SU-DHL-6 (cell line): ENCODE measurements around the gene NUP210.

Experiments used
- CTCF ChIP-seq: fragments of 200-600 bp; sonication (generic); IDR thresholded peaks from one replicate; pipeline ENCODE4 v1.5.1; 2017; ENCODE audit warnings: antibody characterized with exemption, mild to moderate bottlenecking, low read length, moderate library complexity; ENCODE audit not compliant: insufficient read depth, poor library complexity, severe bottlenecking
- EZH2phosphoT487 ChIP-seq: fragments of 200-600 bp; sonication (generic), shearing (Covaris generic); conservative IDR thresholded peaks from 2 replicates; pipeline ENCODE4 v1.6.1; 2018; ENCODE audit warnings: mild to moderate bottlenecking, antibody characterized with exemption, low read length, moderate library complexity, mixed read lengths

- no peak for TF ChIP-seq CTCF
- no peak for TF ChIP-seq EZH2phosphoT487
Measured at GRCh38 chr3:13371100-13372075, 48.7 kb downstream of the NUP210 start.
